ENCODE measurements around the gene THBS2.

GRCh38 chr6:169277619-169278018, 24.0 kb upstream of the THBS2 start:
- no peak for TF ChIP-seq CTCF (IDR thresholded peaks at IDR 0.05; ENCODE audit: extremely low read depth in 1 of 2, insufficient read depth in 1 of 2, low read depth in 1 of 2, low read length in 2 of 2)
- no peak for TF ChIP-seq POLR2A (IDR thresholded peaks at IDR 0.05; ENCODE audit: low read depth, low read length)
- no peak for TF ChIP-seq MAX (IDR thresholded peaks at IDR 0.05; ENCODE audit: insufficient read depth, insufficient read length)
- TF ChIP-seq EZH2 (IDR thresholded peaks at IDR 0.05; ENCODE audit: borderline replicate concordance, low read depth, low read length, severe bottlenecking): no peak
- no peak for TF ChIP-seq POLR2AphosphoS5 (IDR thresholded peaks at IDR 0.05; ENCODE audit: insufficient read depth, low read depth, low read length)
- no peak for TF ChIP-seq JUN (IDR thresholded peaks at IDR 0.05; ENCODE audit: borderline replicate concordance, insufficient read depth, insufficient read length, low read depth)
- no peak for TF ChIP-seq GATA2 (IDR thresholded peaks at IDR 0.05; ENCODE audit: insufficient read depth, insufficient read length, low read depth, low read length)
- no peak for TF ChIP-seq MYC (IDR thresholded peaks at IDR 0.05; ENCODE audit: low read depth, low read length)
- no peak for TF ChIP-seq FOS (IDR thresholded peaks at IDR 0.05; ENCODE audit: borderline replicate concordance, insufficient read depth, low read length)
